ENCODE measurements around the gene SEPTIN5. TPM values are rescaled to one million over a fixed set of nuclear protein-coding genes. Genes with fewer than 3 reads are reported as not detected.

The SEPTIN5 gene
- total RNA-seq, 1 experiment from 2014 or later = 2.0 TPM

- Mint-ChIP-seq H3K4me3 (ENCODE audit: unreplicated experiment) (no peak overlapping the region), H3K27ac (ENCODE audit: low read depth, unreplicated experiment) (no peak overlapping the region), H3K27me3 (ENCODE audit: insufficient read depth, unreplicated experiment) (no peaks in the 10 kb centered on the region), H3K36me3 (ENCODE audit: insufficient read depth, unreplicated experiment) (no peaks in the 10 kb centered on the region), H3K4me1 (ENCODE audit: insufficient read depth, unreplicated experiment) (no peaks in the 10 kb centered on the region), H3K9me3 (ENCODE audit: unreplicated experiment) (no peaks in the 10 kb centered on the region)
- no peak for TF ChIP-seq CTCF (IDR thresholded peaks at IDR 0.05; ENCODE audit: unreplicated experiment)
- CTCF ChIA-PET = interaction anchor here (0.7 to 1.0 kb wide), 2 partner anchors 23 to 203 kb away, joined by 3 read pairs; no protein-coding TSS in a partner anchor
- DNase-seq (ENCODE audit: unreplicated experiment) = no peak
- intact Hi-C loops (cut with micrococcal nuclease) = no loop called here
- no TSS peak for BruUV-seq (replicated peaks)
- POLR2A ChIA-PET = no interaction called here
Observed at GRCh38 chr22:19743651-19744050, 29.3 kb downstream of the SEPTIN5 start.

GRCh38 chr22:19744350-19745006 is 30.2 kb downstream of the SEPTIN5 start:
- intact Hi-C loops (cut with micrococcal nuclease) = no loop called here
- POLR2A ChIA-PET = no interaction called here
- no peak for DNase-seq (ENCODE audit: unreplicated experiment)
- Mint-ChIP-seq H3K9me3 (ENCODE audit: unreplicated experiment) (no peaks in the 10 kb centered on the region), H3K27me3 (ENCODE audit: insufficient read depth, unreplicated experiment) (no peaks in the 10 kb centered on the region), H3K36me3 (ENCODE audit: insufficient read depth, unreplicated experiment) (no peaks in the 10 kb centered on the region), H3K27ac (ENCODE audit: low read depth, unreplicated experiment) (no peak overlapping the region), H3K4me3 (ENCODE audit: unreplicated experiment) (no peak overlapping the region), H3K4me1 (ENCODE audit: insufficient read depth, unreplicated experiment) (no peaks in the 10 kb centered on the region)
- no peak for TF ChIP-seq CTCF (IDR thresholded peaks at IDR 0.05; ENCODE audit: unreplicated experiment)
- CTCF ChIA-PET = interaction anchor here (0.6 to 1.6 kb wide), 5 partner anchors 122 to 788 kb away, joined by 3 to 5 read pairs (median 4); no protein-coding TSS in a partner anchor
- BruUV-seq (replicated peaks) = no TSS peak

GRCh38 chr22:19745155-19746101 is 31.1 kb downstream of the SEPTIN5 start:
- no peak for TF ChIP-seq CTCF (IDR thresholded peaks at IDR 0.05; ENCODE audit: unreplicated experiment)
- intact Hi-C loops (cut with micrococcal nuclease) = no loop called here
- Mint-ChIP-seq H3K4me1 (ENCODE audit: insufficient read depth, unreplicated experiment) (no peaks in the 10 kb centered on the region), H3K9me3 (ENCODE audit: unreplicated experiment) (no peaks in the 10 kb centered on the region), H3K27me3 (ENCODE audit: insufficient read depth, unreplicated experiment) (no peaks in the 10 kb centered on the region), H3K4me3 (ENCODE audit: unreplicated experiment) (no peak overlapping the region), H3K27ac (ENCODE audit: low read depth, unreplicated experiment) (no peak overlapping the region), H3K36me3 (ENCODE audit: insufficient read depth, unreplicated experiment) (no peaks in the 10 kb centered on the region)
- POLR2A ChIA-PET = no interaction called here
- no TSS peak for BruUV-seq (replicated peaks)
- CTCF ChIA-PET = interaction anchor here (0.6 to 2.8 kb wide), 8 partner anchors 11 to 789 kb away, joined by 3 to 26 read pairs (median 4); no protein-coding TSS in a partner anchor
- DNase-seq (ENCODE audit: unreplicated experiment) = no peak

GRCh38 chr22:19746726-19747125 is 32.4 kb downstream of the SEPTIN5 start:
- CTCF ChIA-PET = interaction anchor here (2.8 kb wide), 1 partner anchor 16 kb away, joined by 26 read pairs; no protein-coding TSS in a partner anchor
- no peaks in the 10 kb centered on the region for H3K36me3 Mint-ChIP-seq (ENCODE audit: insufficient read depth, unreplicated experiment)
- H3K4me3 Mint-ChIP-seq (ENCODE audit: unreplicated experiment) = no peak overlapping the region
- no peak for DNase-seq (ENCODE audit: unreplicated experiment)
- BruUV-seq (replicated peaks) = no TSS peak
- POLR2A ChIA-PET = no interaction called here
- H3K27ac Mint-ChIP-seq (ENCODE audit: low read depth, unreplicated experiment) = no peak overlapping the region
- no peaks in the 10 kb centered on the region for H3K27me3 Mint-ChIP-seq (ENCODE audit: insufficient read depth, unreplicated experiment)
- intact Hi-C loops (cut with micrococcal nuclease) = no loop called here
- H3K9me3 Mint-ChIP-seq (ENCODE audit: unreplicated experiment) = no peaks in the 10 kb centered on the region
- H3K4me1 Mint-ChIP-seq (ENCODE audit: insufficient read depth, unreplicated experiment) = no peaks in the 10 kb centered on the region
- TF ChIP-seq CTCF (IDR thresholded peaks at IDR 0.05; ENCODE audit: unreplicated experiment) = no peak
